NCI-H2081 treated with DMSO at 0.1 percent for 48 hours (cell line): ENCODE results near the gene RAMP3.

Experiments
- DNase-seq: peaks from one replicate; lab custom pipeline; 2025; lab: John Stamatoyannopoulos, UW

The RAMP3 gene

GRCh38 chr7:45223728-45224630 lies 66.4 kb downstream of the RAMP3 start:
- DNase-seq: no peak

- DNase-seq: no peak
Measured at GRCh38 chr7:45224832-45225231, 67.2 kb downstream of the RAMP3 start.

GRCh38 chr7:45225311-45225947 lies 67.8 kb downstream of the RAMP3 start:
- DNase-seq: no peak

- no peak for DNase-seq
Measured at GRCh38 chr7:45225948-45226335, 68.4 kb downstream of the RAMP3 start.

GRCh38 chr7:45229156-45229920 lies 71.7 kb downstream of the RAMP3 start:
- no peak for DNase-seq

- no peak for DNase-seq
Measured at GRCh38 chr7:45230083-45230482, 72.5 kb downstream of the RAMP3 start.

DNA sequence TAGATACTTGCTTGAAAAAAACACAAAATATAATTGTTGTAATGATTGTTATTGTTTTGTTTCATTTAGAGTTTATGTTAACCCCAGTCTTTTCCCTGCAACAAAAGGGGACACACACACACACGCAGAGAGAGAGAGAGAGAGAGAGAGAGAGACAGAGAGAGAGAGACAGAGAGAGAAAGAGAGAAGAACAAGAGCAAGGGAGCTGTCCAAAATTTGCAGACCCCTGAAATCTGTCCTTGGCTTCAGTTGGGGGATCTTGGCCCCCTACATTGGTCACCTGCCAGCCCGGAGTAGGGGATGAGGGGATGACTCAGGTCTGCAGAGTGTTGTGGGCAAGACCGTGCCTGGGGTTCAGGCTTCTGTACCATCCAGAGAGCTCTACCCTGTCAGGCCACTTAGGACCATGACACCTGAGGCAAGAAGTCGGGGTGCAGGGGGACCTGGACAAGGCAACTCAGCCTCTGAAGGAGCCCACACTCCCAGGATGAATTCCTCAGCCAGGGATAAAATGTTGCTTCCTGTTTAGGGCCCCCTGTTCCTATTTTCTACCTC lies 73.1 kb downstream of the RAMP3 start:
- no peak for DNase-seq

DNA sequence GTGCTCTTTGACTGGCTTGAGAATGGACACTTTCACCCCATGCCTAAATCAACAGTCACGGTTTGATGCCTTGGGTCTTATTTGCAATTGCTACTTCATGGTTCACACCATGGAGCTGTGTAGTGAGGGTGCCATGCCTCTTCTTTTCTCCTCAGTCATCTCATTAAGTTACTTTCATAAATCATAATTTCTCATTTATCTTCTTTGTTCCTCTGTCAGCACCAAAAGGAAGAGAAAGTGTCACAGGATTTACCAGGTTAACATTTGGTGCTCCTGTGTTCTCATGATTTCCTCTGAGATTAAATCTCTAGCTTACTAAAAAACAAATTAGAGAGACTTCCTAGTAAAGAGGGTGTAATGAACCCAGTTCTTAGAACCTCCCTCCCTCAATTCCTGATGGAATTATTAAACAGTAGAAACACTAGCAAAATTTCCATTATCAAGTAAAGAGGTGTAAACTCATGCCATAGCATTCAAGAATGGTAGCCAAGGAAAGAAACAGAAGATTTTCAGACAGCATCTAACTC lies 75.7 kb downstream of the RAMP3 start:
- DNase-seq: no peak
